Colonic mucosa (tissue), 4 donors: ENCODE measurements around the gene HIVEP3. TPM values are rescaled to one million over a fixed set of nuclear protein-coding genes. Genes with fewer than 3 reads are reported as not detected.

ENCODE experiments used
- DNase-seq: peaks from one replicate; pipeline ENCODE4 v3.0.0-alpha.2; 2020
- H3K27ac ChIP-seq: fragments of 200-600 bp; one replicate; pipeline ENCODE4 v1.8.0; 2021
- H3K27me3 ChIP-seq: fragments of 200-600 bp; one replicate; pipeline ENCODE4 v1.8.0; 2021
- H3K36me3 ChIP-seq: fragments of 200-600 bp; one replicate; pipeline ENCODE4 v1.8.0; 2021
- H3K4me1 ChIP-seq: fragments of 200-600 bp; one replicate; pipeline ENCODE4 v1.8.0; 2021; ENCODE audit warnings: mild to moderate bottlenecking
- H3K4me3 ChIP-seq: fragments of 200-600 bp; one replicate; pipeline ENCODE4 v1.8.0; 2021
- H3K9ac ChIP-seq, 2 donors: one replicate each; pipeline ENCODE4 v1.7.0; 2013; ENCODE audit warnings: control low read depth in 2 of 2, low read depth in 2 of 2, low read length in 2 of 2
- H3K9me3 ChIP-seq: fragments of 200-600 bp; one replicate; pipeline ENCODE4 v1.8.0; 2021
- CTCF ChIP-seq: fragments of 200-600 bp; IDR thresholded peaks from one replicate; pipeline ENCODE4 v1.8.0; 2022; ENCODE audit warnings: antibody characterized with exemption, mild to moderate bottlenecking
- intact Hi-C: fragments of 100-400 bp; cut with DNase I; formaldehyde crosslinking; loops from one replicate; pipeline ENCODE4 v1.14.1; 2022
- total RNA-seq, 2 donors: library from RNA; stranded (reverse); fragmentation: NEBNext Ultra II Directional in 1 of 2; extraction: Animal tissue kit (Norgen Biotek cat#: 25700) in 1 of 2; gene quantifications; one replicate each; pipeline ENCODE4 v1.2.1, GENCODE V29; 2021
- donor health status: healthy.
- donor health status: DM: no; HTN: no; CAD: no.
- donor health status: DM: no; HTN: no; CAD: no.

Gene HIVEP3
- total RNA-seq, 2 donors from 2014 or later = 1.9 to 3.3 TPM

GRCh38 chr1:41856944-41857285 is 61.8 kb downstream of the HIVEP3 start:
- Histone ChIP-seq H3K9ac (no peak overlapping the region), H3K9me3 (no peaks in the 10 kb centered on the region), H3K4me1 (no peaks in the 10 kb centered on the region), H3K27me3 (no peaks in the 10 kb centered on the region), H3K36me3 (no peaks in the 10 kb centered on the region), H3K4me3 (no peak overlapping the region), H3K27ac (no peak overlapping the region)
- intact Hi-C loops = no loop called here
- no peak for TF ChIP-seq CTCF
- DNase-seq = no peak

GRCh38 chr1:41856151-41856943 is 62.4 kb downstream of the HIVEP3 start:
- H3K27ac ChIP-seq = no peak overlapping the region
- DNase-seq = no peak
- H3K27me3 ChIP-seq = no peaks in the 10 kb centered on the region
- H3K9ac ChIP-seq = no peak overlapping the region
- no peak for TF ChIP-seq CTCF
- intact Hi-C loops = no loop called here
- no peaks in the 10 kb centered on the region for H3K36me3 ChIP-seq
- no peaks in the 10 kb centered on the region for H3K9me3 ChIP-seq
- H3K4me1 ChIP-seq = no peaks in the 10 kb centered on the region
- H3K4me3 ChIP-seq = no peak overlapping the region

GRCh38 chr1:41855713-41856112 is 63.0 kb downstream of the HIVEP3 start:
- no peaks in the 10 kb centered on the region for H3K36me3 ChIP-seq
- no peaks in the 10 kb centered on the region for H3K9me3 ChIP-seq
- no peaks in the 10 kb centered on the region for H3K27me3 ChIP-seq
- TF ChIP-seq CTCF = no peak
- no peak overlapping the region for H3K9ac ChIP-seq
- intact Hi-C loops = no loop called here
- DNase-seq = no peak
- H3K4me1 ChIP-seq = no peaks in the 10 kb centered on the region
- H3K27ac ChIP-seq = no peak overlapping the region
- H3K4me3 ChIP-seq = no peak overlapping the region

GRCh38 chr1:41853907-41854306 is 64.8 kb downstream of the HIVEP3 start:
- no peak overlapping the region for H3K4me3 ChIP-seq
- H3K4me1 ChIP-seq = no peaks in the 10 kb centered on the region
- H3K27me3 ChIP-seq = no peaks in the 10 kb centered on the region
- TF ChIP-seq CTCF = no peak
- DNase-seq = no peak
- no peak overlapping the region for H3K27ac ChIP-seq
- intact Hi-C loops = no loop called here
- H3K36me3 ChIP-seq = no peaks in the 10 kb centered on the region
- no peak overlapping the region for H3K9ac ChIP-seq
- H3K9me3 ChIP-seq = no peaks in the 10 kb centered on the region

GRCh38 chr1:41852091-41852490 is 66.6 kb downstream of the HIVEP3 start:
- TF ChIP-seq CTCF = no peak
- Histone ChIP-seq H3K9ac (no peak overlapping the region), H3K36me3 (no peaks in the 10 kb centered on the region), H3K27ac (no peak overlapping the region), H3K27me3 (no peaks in the 10 kb centered on the region), H3K9me3 (no peaks in the 10 kb centered on the region), H3K4me3 (no peak overlapping the region), H3K4me1 (no peaks in the 10 kb centered on the region)
- no peak for DNase-seq
- intact Hi-C loops = no loop called here
